Measurements from ENCODE around the gene GDPGP1. TPM values are rescaled to one million over a fixed set of nuclear protein-coding genes. Genes with fewer than 3 reads are reported as not detected.
A peak's percentile ranks its signal among the peaks of the same experiment; 100 is the strongest.

GDPGP1 gene
- total RNA-seq, 4 donors from 2014 or later, result 1.8 to 6.9 (median 4.3) TPM

DNA sequence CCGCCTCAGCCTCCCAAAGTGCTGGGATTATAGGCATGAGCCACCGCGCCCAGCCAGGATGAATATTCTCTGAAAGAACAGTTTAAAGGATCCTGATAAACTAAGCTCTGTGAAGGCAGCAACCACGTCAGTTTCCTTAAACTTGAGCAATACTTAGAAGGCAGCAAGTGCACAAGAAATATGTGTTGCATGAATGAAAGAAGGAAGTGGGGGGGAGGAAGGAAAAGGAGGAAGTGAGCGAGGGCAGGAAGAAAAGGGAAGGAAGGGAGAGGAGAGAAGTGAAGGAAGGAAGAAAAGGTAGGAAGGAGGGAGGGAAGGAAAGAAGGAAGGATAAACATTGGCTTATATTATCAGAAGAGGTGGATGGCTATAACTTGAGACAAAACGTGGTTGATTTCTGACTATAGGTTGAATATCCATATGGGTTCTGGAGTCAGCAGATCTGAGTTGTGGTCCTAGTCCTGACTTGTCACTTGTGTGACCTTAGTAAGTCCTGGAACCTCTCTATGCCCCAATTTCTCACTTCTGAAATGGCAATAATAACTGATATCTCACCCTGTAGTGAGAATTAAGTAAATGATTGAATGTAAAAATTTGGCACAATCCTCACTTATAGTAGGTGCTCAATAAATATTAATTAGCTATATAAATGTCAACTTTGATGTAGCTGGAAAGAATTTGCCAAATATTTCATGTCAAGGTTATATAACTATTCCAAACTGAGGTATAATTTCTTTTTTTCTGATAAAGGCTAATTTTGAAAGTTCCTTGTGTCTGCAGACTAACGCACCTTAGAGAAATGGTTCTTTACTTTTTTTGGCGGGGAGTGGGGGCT lies 44.9 kb upstream of the GDPGP1 start:
- intact Hi-C loops (cut with DNase I; ENCODE audit: low total_unique reads) (no loop called here), in situ Hi-C loops (cut with MboI; ENCODE audit: low sequenced_read_pairs in 4 of 4) (no loop called here)
- Histone ChIP-seq H3K27me3 (no peaks in the 10 kb centered on the region), H3K27ac (no peak overlapping the region), H3K36me3 (no peaks in the 10 kb centered on the region), H3K9me3 (no peaks in the 10 kb centered on the region), H3K4me1 (peaks cover 19 to 36% of the 10 kb centered on the region in 2 donors), H3K4me3 (no peak overlapping the region)
- no peak for TF ChIP-seq CTCF (IDR thresholded peaks at IDR 0.05 in 4 of 5, conservative IDR thresholded peaks at IDR 0.05 in 1 of 5)
- no peak for TF ChIP-seq POLR2A (IDR thresholded peaks at IDR 0.05)
- DNase-seq, result no peak
- no peak for ATAC-seq

DNA sequence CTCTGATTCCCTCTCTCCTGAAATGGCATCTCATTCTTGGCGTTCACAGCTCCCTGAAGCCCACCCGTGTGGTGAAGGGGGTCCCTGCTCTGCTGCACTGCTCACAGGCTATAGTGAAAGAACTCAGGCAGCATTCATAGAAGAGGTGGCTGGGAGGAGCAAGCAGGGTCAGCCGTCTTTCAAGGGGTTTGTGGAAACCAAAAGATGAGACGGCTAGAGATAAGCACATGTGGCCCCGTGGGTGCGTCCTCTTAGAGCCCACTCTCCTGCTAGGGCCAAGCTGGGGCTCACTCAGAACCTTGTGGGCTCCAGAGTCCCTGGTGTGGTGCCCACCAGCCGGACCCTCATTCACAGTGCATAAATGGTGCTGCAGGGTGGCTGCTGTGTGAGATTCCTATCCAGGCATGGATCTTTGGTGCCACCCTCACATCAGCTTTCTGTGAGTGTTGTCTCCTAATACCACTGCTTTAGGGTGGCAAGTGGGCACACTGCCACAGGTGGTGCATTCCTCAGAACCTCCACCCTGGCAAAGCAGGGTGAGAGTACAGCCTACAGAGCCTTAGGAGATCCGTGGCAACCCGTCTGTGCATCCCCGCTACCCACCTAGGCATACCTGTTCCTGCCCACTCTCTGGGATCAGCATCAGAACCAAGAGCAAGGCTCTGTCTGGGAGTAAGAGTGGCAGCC lies 44.1 kb upstream of the GDPGP1 start:
- Histone ChIP-seq H3K27ac (no peak overlapping the region), H3K36me3 (no peaks in the 10 kb centered on the region), H3K27me3 (no peaks in the 10 kb centered on the region), H3K4me3 (no peak overlapping the region), H3K9me3 (no peaks in the 10 kb centered on the region), H3K4me1 (peaks cover 19 to 36% of the 10 kb centered on the region in 2 donors)
- ATAC-seq, result no peak
- intact Hi-C loops (cut with DNase I; ENCODE audit: low total_unique reads), result no loop called here
- DNase-seq, result no peak
- in situ Hi-C loops (cut with MboI; ENCODE audit: low sequenced_read_pairs in 4 of 4), result no loop called here
- TF ChIP-seq CTCF (IDR thresholded peaks at IDR 0.05 in 4 of 5, conservative IDR thresholded peaks at IDR 0.05 in 1 of 5) (no peak), POLR2A (IDR thresholded peaks at IDR 0.05) (no peak)

DNA sequence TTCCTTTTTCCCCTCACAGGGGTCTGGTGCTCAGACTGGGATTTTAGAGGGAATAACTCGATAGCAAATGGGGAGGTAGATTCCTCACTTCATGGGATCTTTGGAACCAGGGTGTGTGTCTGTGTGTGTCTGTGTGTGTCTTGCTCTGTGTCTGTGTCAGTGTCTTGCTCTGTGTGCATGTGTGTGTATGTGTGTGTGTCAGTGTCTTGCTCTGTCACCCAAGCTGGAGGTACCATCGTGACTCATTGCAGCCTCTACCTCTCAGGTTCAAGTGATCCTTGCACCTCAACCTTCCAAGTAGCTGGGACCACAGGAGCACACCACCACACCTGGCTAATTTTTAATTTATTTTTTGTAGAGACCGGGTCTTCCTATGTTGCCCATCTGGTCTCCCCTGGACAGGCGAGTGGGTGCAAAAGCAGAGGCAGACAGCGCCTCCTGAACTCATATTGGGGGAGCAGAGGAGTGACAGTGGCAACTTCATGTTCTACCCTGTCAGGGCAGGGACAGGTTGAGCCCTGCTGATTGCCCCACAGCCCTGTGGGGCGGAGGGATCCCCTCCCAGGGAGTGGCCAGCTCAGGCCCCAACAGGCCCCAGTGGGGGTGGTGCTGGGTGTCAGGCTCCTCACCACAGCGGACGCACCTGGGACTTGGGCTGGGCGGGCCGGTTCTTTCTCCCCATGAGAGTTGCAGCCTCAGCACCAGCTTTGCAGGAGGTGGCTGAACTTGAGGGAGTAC lies 43.2 kb upstream of the GDPGP1 start:
- DNase-seq (no peak), ATAC-seq (no peak)
- H3K4me1 ChIP-seq, result peaks cover 19 to 29% of the 10 kb centered on the region in 2 donors
- no peaks in the 10 kb centered on the region for H3K9me3 ChIP-seq
- peak overlapping the region in 1 of 4 donors; percentile 34 for H3K27ac ChIP-seq
- no peak overlapping the region for H3K4me3 ChIP-seq
- in situ Hi-C loops (cut with MboI; ENCODE audit: low sequenced_read_pairs in 4 of 4), result no loop called here
- intact Hi-C loops (cut with DNase I; ENCODE audit: low total_unique reads), result no loop called here
- TF ChIP-seq POLR2A (IDR thresholded peaks at IDR 0.05) (no peak), CTCF (IDR thresholded peaks at IDR 0.05 in 4 of 5, conservative IDR thresholded peaks at IDR 0.05 in 1 of 5) (no peak)
- H3K27me3 ChIP-seq, result no peaks in the 10 kb centered on the region
- no peaks in the 10 kb centered on the region for H3K36me3 ChIP-seq

DNA sequence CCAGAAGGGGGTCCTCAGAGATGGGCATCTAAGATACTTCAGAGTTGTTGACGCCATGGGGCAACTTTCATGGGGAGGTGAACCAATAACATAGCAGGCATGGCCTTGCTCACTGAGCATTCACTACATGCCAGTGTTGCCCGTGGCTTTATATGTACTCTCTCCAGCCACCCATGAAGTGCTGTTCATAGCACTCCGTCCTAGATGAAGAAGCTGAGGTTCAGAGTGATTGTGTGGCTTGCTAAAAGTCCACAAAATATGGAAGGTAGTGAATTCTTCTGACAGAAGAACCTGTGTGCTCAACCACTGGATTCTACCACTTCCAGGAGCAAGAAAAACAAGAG lies 42.7 kb upstream of the GDPGP1 start:
- H3K27me3 ChIP-seq, result no peaks in the 10 kb centered on the region
- DNase-seq (no peak), ATAC-seq (no peak)
- H3K36me3 ChIP-seq, result no peaks in the 10 kb centered on the region
- intact Hi-C loops (cut with DNase I; ENCODE audit: low total_unique reads), result no loop called here
- H3K9me3 ChIP-seq, result no peaks in the 10 kb centered on the region
- H3K4me3 ChIP-seq, result no peak overlapping the region
- in situ Hi-C loops (cut with MboI; ENCODE audit: low sequenced_read_pairs in 4 of 4), result no loop called here
- peaks cover 19 to 27% of the 10 kb centered on the region in 2 donors for H3K4me1 ChIP-seq
- no peak for TF ChIP-seq POLR2A (IDR thresholded peaks at IDR 0.05)
- no peak for TF ChIP-seq CTCF (IDR thresholded peaks at IDR 0.05 in 4 of 5, conservative IDR thresholded peaks at IDR 0.05 in 1 of 5)
- peak overlapping the region in 3 of 4 donors; percentile 2 to 37 (median 34) for H3K27ac ChIP-seq
